Suppressor macrophage treated with lipopolysaccharide for 4 hours (primary cell): Measurements from ENCODE around the gene ABLIM1.

Experiments
- DNase-seq: peaks from one replicate; pipeline ENCODE4 v3.0.0-alpha.2; 2020

Gene ABLIM1

DNA sequence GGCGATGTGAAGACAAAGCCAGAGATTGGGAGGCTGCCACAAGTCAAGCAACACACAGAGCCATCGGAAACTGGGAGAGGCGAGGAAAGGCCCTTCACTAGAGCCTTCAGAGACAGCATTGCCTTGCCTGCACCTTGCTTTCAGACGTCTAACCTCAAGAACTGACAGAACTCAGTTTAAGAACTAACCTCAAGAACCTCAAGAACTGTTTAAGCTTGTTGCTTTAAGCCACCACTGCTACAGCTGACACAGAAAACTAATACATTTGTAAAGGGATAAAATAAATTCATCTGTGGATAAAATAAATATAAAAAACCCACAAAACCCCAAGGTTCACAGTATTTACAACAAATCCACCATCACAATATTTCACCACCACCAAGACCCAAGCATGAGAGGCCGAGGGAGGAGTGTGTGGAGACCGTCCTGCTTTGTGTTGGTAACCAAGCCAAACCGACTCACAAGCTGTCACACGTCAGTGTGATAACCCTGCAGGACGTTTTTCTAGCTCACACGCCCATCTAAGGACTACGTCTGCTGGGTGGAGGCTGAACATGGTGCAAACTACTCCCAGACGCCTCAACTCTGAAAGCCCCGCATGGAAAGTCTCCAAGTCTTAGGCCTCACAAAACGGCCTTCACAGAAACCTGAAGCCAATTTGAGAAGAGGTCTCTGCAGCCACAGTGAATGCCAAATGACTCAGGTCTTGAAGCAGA is 116.8 kb downstream of the ABLIM1 start:
- no peak for DNase-seq

DNA sequence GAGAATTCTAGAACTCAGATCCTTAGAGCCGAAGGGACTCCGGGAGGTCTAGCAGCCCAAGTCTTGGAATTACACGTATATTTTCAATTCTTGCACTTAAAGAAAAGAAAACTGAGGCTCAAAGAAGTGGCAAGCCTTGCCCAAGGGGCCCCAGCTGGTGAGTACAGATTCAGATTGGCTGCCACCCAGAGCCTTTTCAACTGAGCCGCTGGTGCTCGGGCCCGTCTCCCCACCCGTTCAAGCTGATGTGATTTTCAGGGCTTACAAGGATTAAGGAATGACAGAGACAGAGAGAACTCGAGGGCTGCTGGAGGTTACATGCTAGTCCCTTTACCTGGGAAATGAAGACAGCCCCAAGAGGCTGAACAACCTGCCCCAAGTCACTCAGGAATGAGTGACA is 117.8 kb downstream of the ABLIM1 start:
- no peak for DNase-seq

DNA sequence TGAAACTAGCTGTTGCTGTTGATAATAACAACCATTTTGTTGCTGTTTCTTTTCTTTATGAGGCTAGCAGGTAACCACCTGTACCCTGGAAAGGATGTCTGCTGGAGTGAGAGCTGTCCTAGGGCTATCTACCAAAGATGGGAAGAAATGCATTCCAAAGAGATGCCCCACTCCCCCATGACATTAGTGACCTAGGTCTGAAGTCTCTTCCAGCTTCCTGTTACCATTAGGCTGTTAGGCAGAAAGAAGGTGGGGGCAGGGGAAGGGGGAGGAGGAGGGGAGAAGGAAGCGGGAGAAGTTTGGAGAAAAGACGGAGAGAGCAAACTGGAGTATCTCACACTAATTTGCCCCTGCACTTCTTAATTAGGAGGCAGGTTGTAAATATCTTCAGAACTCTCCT is 118.5 kb downstream of the ABLIM1 start:
- no peak for DNase-seq

DNA sequence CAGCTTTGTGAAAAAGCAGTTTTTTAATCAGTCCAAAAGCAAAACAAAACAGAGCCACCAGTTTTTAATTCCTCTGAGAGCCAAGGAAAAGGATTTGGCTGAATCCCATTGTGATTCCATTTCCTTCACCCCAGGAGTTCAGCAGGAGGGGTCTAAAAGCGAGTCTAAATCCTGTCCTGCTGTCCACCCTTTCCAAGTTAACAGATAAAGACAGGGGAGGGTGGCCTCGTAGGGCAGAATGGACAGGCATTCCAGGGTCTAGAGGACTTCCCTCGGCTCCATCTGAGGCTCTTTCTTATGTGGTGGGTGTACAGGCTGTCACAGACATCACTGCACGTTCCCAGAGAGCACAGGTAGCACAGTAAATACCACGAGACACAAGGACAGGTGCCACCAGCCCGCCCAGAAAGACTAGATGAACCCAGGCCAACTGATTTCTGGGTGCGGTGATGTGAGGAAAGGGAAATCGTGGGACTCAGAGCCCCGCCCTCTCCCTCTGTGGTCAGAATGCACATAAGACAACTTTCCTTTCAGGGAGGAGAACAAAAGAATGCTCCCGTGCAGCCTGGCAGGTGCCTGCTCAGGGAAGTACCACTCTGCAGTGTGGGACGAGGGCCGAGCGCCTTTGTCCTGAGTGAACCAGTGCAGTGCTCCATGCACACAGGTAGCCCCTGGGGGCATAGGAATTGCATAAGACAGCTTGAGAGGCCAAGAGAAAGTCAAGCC is 119.7 kb downstream of the ABLIM1 start:
- DNase-seq = no peak

GRCh38 chr10:114537736-114538135 is 120.3 kb downstream of the ABLIM1 start:
- no peak for DNase-seq

GRCh38 chr10:114534571-114534981 is 123.5 kb downstream of the ABLIM1 start:
- no peak for DNase-seq

- no peak for DNase-seq
Observed at GRCh38 chr10:114532226-114532625, 125.8 kb downstream of the ABLIM1 start.

- DNase-seq = peak; percentile 26
Observed at GRCh38 chr10:114526504-114527238, 131.4 kb downstream of the ABLIM1 start.

GRCh38 chr10:114526126-114526503 is 132.0 kb downstream of the ABLIM1 start:
- peak; percentile 48 for DNase-seq

DNA sequence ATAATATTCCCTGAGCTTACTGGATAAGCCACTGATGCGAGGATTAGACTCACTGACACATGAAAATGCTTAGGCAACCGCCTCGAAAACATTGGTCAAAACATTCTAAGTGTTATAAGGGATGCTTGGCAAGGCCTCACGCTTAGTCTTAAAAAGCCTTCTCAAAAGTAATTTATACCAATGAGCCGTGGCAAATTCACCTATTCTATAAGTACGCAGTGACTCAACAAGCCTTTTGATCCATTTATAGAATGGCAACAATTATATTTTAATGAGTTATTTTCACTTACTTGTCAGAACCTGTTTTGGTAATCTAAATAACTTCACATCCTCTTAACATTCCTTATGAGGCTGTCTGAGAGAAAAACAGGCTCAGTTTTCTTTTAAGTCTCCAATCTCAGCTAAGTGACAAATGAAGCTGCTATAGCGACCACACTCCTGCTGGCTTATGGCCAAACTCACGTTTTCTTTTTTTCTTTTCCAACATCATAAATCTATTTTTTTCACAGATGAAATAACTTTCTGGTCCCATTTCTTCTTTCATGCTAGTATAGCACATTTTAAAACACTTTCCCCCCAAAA is 132.6 kb downstream of the ABLIM1 start:
- DNase-seq = no peak

DNA sequence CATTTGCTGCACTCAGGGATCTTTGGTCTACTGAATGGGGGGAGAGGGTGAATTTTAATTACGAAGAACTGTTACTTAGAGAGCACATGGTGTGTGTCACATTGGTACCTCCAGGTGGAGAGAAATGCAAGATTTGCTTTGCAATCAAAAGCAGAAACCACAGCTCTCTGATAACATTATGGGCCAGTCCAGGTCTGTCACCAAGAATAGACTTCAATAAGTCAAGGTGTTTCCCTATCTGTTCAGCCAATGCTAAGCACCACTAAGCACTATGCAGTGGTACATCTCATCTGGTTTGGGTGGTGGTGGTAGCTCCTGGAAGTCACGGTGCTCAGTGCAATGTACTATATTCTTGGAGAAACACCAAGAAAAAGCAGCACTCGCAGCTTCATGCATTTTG is 134.2 kb downstream of the ABLIM1 start:
- no peak for DNase-seq

DNA sequence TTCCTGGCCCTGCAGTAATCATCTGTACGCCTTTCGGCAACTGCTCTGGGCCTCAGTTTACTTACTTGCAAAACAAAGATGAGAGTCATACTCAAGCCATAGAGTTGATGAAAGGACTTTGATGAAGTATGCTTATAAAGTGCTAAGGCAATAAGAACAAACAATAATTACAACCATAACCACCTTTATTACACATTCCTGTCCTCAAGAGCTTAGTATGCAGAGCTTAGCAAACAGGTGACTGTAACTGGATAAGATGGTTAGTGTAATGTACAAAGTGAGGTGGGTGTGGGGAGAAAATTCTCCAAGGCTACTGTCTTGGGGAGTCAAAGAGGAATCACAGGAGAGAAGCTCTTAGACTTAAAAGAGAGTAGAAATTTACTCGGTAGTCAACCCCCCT is 136.8 kb downstream of the ABLIM1 start:
- DNase-seq = no peak

DNA sequence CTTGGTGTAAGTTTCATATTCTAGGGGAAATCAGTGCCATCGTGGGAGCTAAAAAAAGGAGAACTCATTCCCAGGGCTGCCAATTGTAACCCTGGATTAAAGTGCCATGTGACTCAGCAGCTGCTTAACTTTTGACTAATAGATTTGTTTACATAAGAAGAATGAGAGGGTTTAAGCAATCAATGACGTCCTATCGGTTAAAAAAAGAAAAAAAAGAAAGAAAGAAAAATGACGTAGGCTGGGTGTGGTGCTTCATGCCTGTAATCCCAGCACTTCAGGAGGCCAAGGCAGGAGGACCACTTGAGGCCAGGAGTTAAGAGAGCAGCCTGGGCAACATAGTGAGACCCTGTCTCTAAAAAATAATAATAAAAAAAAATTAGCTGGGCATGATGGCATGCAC is 137.6 kb downstream of the ABLIM1 start:
- DNase-seq = peak; percentile 88

DNA sequence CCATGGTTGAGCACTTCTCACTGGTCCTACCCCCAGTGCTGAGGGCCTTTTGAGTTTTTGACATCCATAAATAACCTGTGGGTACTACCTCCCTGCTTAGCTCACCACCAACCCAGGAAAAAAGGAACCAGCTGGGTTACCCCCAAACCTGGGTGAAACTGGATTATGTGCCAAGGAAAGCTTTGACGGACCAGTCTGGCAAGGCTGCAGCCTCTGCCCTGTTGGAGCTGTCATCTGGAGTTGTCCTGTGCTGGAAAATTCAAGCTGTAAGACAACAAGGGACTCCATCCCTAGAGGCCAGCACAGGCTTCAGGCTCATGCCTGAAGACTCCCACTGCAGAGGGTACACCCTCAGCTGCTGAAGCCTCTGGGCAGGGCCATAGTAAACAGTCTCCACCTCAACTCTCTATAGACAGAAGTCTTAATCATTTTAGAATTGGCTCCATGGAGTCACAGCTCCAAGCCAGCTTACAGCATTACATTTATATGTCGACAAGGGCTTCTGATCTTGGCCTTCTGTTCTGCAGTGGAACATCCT is 138.2 kb downstream of the ABLIM1 start:
- DNase-seq = no peak

GRCh38 chr10:114519306-114519669 is 138.8 kb downstream of the ABLIM1 start:
- DNase-seq = no peak

- DNase-seq = no peak
Observed at GRCh38 chr10:114518401-114519305, 139.4 kb downstream of the ABLIM1 start.

GRCh38 chr10:114517368-114518250 is 140.5 kb downstream of the ABLIM1 start:
- DNase-seq = no peak

DNA sequence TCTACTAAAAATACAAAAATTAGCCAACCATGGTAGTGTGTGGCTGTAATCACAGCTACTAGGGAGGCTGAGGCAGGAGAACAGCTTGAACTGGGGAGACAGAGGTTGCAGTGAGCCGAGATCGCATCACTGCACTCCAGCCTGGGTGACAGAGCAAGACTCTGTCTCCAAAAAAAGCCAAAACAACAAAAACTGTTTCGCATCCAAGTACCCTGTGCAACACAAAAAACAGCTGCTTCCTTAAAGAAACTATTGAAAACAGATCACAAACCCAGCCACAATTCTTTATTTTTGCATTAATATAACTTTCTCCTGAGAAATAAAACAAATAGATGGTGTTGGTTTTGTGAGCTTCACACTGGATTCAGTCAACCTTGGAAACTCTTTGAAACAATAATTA is 141.7 kb downstream of the ABLIM1 start:
- no peak for DNase-seq

GRCh38 chr10:114515298-114515914 is 142.7 kb downstream of the ABLIM1 start:
- no peak for DNase-seq

DNA sequence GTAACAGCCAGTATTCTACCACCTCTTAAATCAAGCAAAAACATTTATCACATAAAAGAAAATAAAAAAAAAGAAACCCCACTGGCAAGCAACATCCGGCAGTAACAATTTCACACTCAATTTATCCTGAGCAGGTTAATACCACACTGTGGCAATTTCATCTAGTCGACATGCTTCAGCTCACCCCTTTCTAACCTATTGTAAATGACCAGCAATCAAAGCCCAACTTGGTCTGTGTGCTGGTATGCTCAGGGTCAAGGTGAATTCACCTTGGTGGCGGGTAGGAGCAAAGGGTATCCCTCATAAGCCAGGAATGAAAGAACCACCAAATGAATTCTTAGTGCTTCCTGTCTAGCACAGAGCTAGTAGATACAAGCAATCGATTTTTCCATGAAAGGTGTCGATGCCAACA is 144.7 kb downstream of the ABLIM1 start:
- no peak for DNase-seq

- DNase-seq = no peak
Observed at GRCh38 chr10:114511881-114512280, 146.2 kb downstream of the ABLIM1 start.
